ENCODE data around the gene NKX1-1.

Gene NKX1-1

GRCh38 chr4:1451106-1451751 is 45.0 kb upstream of the NKX1-1 start:
- H2BK5ac ChIP-seq (ENCODE audit: low read depth, low read length, poor library complexity): no peak overlapping the region
- no peak overlapping the region for H3K4me3 ChIP-seq (ENCODE audit: low read depth, low read length)
- no peak overlapping the region for H3K4ac ChIP-seq (ENCODE audit: low read depth, low read length)
- no peak overlapping the region for H3K9ac ChIP-seq (ENCODE audit: low read length)
- H3K4me2 ChIP-seq (ENCODE audit: low read length): no peak overlapping the region
- no peak overlapping the region for H2BK120ac ChIP-seq (ENCODE audit: insufficient read depth, low read length, poor library complexity)
- no peak overlapping the region for H3K23ac ChIP-seq (ENCODE audit: low read length)
- WGBS (ENCODE audit: extremely low coverage, insufficient coverage, insufficient read length): no CpG with 5 or more reads among the region's 18 CpGs
- H2AK5ac ChIP-seq (ENCODE audit: low read length): no peak overlapping the region
- no peak overlapping the region for H4K12ac ChIP-seq (ENCODE audit: low read depth, low read length)
- no peaks in the 10 kb centered on the region for H3K27me3 ChIP-seq (ENCODE audit: insufficient read depth, low read length)
- no peak for DNase-seq
- no peak overlapping the region for H2BK12ac ChIP-seq (ENCODE audit: low read length)
- no peak overlapping the region for H2AFZ ChIP-seq (ENCODE audit: insufficient read depth, low read length, poor library complexity)
- H3K27ac ChIP-seq (ENCODE audit: low read depth, low read length): no peak overlapping the region
- no peak overlapping the region for H3K18ac ChIP-seq (ENCODE audit: low read length)
- H3K9me3 ChIP-seq (ENCODE audit: insufficient read depth, low read depth, low read length): peaks cover 21% of the 10 kb centered on the region
- no peak overlapping the region for H4K8ac ChIP-seq (ENCODE audit: low read depth, low read length)
- no peaks in the 10 kb centered on the region for H3K36me3 ChIP-seq (ENCODE audit: control insufficient read depth in 1 of 2, insufficient read depth in 2 of 2, low read length in 2 of 2)
- H3K4me1 ChIP-seq (ENCODE audit: control insufficient read depth in 1 of 2, insufficient read depth in 2 of 2, low read length in 2 of 2): no peaks in the 10 kb centered on the region
- no peaks in the 10 kb centered on the region for H3K79me1 ChIP-seq (ENCODE audit: low read length)
- no peak overlapping the region for H3K14ac ChIP-seq (ENCODE audit: low read length)
- no peak overlapping the region for H4K91ac ChIP-seq (ENCODE audit: low read depth, low read length)
- H3K79me2 ChIP-seq (ENCODE audit: control insufficient read depth, insufficient read depth, low read length, poor library complexity): no peaks in the 10 kb centered on the region

- Histone ChIP-seq H4K8ac (ENCODE audit: low read depth, low read length) (no peak overlapping the region), H3K9me3 (ENCODE audit: insufficient read depth, low read depth, low read length) (peaks cover 21% of the 10 kb centered on the region), H3K27me3 (ENCODE audit: insufficient read depth, low read length) (no peaks in the 10 kb centered on the region), H2AK5ac (ENCODE audit: low read length) (no peak overlapping the region), H3K36me3 (ENCODE audit: control insufficient read depth in 1 of 2, insufficient read depth in 2 of 2, low read length in 2 of 2) (no peaks in the 10 kb centered on the region), H2BK12ac (ENCODE audit: low read length) (no peak overlapping the region), H3K14ac (ENCODE audit: low read length) (no peak overlapping the region), H2BK5ac (ENCODE audit: low read depth, low read length, poor library complexity) (no peak overlapping the region), H4K91ac (ENCODE audit: low read depth, low read length) (no peak overlapping the region), H3K4ac (ENCODE audit: low read depth, low read length) (no peak overlapping the region), H3K23ac (ENCODE audit: low read length) (no peak overlapping the region), H3K9ac (ENCODE audit: low read length) (no peak overlapping the region), H2BK120ac (ENCODE audit: insufficient read depth, low read length, poor library complexity) (no peak overlapping the region), H3K4me3 (ENCODE audit: low read depth, low read length) (no peak overlapping the region), H3K4me1 (ENCODE audit: control insufficient read depth in 1 of 2, insufficient read depth in 2 of 2, low read length in 2 of 2) (no peaks in the 10 kb centered on the region), H3K79me1 (ENCODE audit: low read length) (no peaks in the 10 kb centered on the region), H2AFZ (ENCODE audit: insufficient read depth, low read length, poor library complexity) (no peak overlapping the region), H3K4me2 (ENCODE audit: low read length) (no peak overlapping the region), H3K18ac (ENCODE audit: low read length) (no peak overlapping the region), H4K12ac (ENCODE audit: low read depth, low read length) (no peak overlapping the region), H3K79me2 (ENCODE audit: control insufficient read depth, insufficient read depth, low read length, poor library complexity) (no peaks in the 10 kb centered on the region), H3K27ac (ENCODE audit: low read depth, low read length) (no peak overlapping the region)
- DNase-seq: no peak
- no CpG with 5 or more reads among the region's 32 CpGs for WGBS (ENCODE audit: extremely low coverage, insufficient coverage, insufficient read length)
Observed at GRCh38 chr4:1449833-1450741, 43.8 kb upstream of the NKX1-1 start.

GRCh38 chr4:1449475-1449832 is 43.2 kb upstream of the NKX1-1 start:
- Histone ChIP-seq H3K79me2 (ENCODE audit: control insufficient read depth, insufficient read depth, low read length, poor library complexity) (no peaks in the 10 kb centered on the region), H3K14ac (ENCODE audit: low read length) (no peak overlapping the region), H4K8ac (ENCODE audit: low read depth, low read length) (no peak overlapping the region), H2AFZ (ENCODE audit: insufficient read depth, low read length, poor library complexity) (no peak overlapping the region), H3K18ac (ENCODE audit: low read length) (no peak overlapping the region), H3K36me3 (ENCODE audit: control insufficient read depth in 1 of 2, insufficient read depth in 2 of 2, low read length in 2 of 2) (no peaks in the 10 kb centered on the region), H2AK5ac (ENCODE audit: low read length) (no peak overlapping the region), H3K27ac (ENCODE audit: low read depth, low read length) (no peak overlapping the region), H3K79me1 (ENCODE audit: low read length) (no peaks in the 10 kb centered on the region), H3K4me1 (ENCODE audit: control insufficient read depth in 1 of 2, insufficient read depth in 2 of 2, low read length in 2 of 2) (no peaks in the 10 kb centered on the region), H4K91ac (ENCODE audit: low read depth, low read length) (no peak overlapping the region), H3K4me2 (ENCODE audit: low read length) (no peak overlapping the region), H3K23ac (ENCODE audit: low read length) (no peak overlapping the region), H3K27me3 (ENCODE audit: insufficient read depth, low read length) (no peaks in the 10 kb centered on the region), H2BK5ac (ENCODE audit: low read depth, low read length, poor library complexity) (no peak overlapping the region), H3K9ac (ENCODE audit: low read length) (no peak overlapping the region), H2BK120ac (ENCODE audit: insufficient read depth, low read length, poor library complexity) (no peak overlapping the region), H4K12ac (ENCODE audit: low read depth, low read length) (no peak overlapping the region), H3K9me3 (ENCODE audit: insufficient read depth, low read depth, low read length) (peaks cover 21% of the 10 kb centered on the region), H2BK12ac (ENCODE audit: low read length) (no peak overlapping the region), H3K4ac (ENCODE audit: low read depth, low read length) (no peak overlapping the region), H3K4me3 (ENCODE audit: low read depth, low read length) (no peak overlapping the region)
- WGBS (ENCODE audit: extremely low coverage, insufficient coverage, insufficient read length): no CpG with 5 or more reads among the region's 12 CpGs
- no peak for DNase-seq

GRCh38 chr4:1448589-1449420 is 42.6 kb upstream of the NKX1-1 start:
- H2AFZ ChIP-seq (ENCODE audit: insufficient read depth, low read length, poor library complexity): no peak overlapping the region
- H4K8ac ChIP-seq (ENCODE audit: low read depth, low read length): no peak overlapping the region
- H3K27ac ChIP-seq (ENCODE audit: low read depth, low read length): no peak overlapping the region
- H3K4me2 ChIP-seq (ENCODE audit: low read length): no peak overlapping the region
- H3K4me3 ChIP-seq (ENCODE audit: low read depth, low read length): no peak overlapping the region
- no peak overlapping the region for H2BK5ac ChIP-seq (ENCODE audit: low read depth, low read length, poor library complexity)
- DNase-seq: no peak
- H2BK12ac ChIP-seq (ENCODE audit: low read length): no peak overlapping the region
- H3K23ac ChIP-seq (ENCODE audit: low read length): no peak overlapping the region
- H3K79me2 ChIP-seq (ENCODE audit: control insufficient read depth, insufficient read depth, low read length, poor library complexity): no peaks in the 10 kb centered on the region
- H2AK5ac ChIP-seq (ENCODE audit: low read length): no peak overlapping the region
- H3K9ac ChIP-seq (ENCODE audit: low read length): no peak overlapping the region
- no peak overlapping the region for H3K4ac ChIP-seq (ENCODE audit: low read depth, low read length)
- peaks cover 19% of the 10 kb centered on the region for H3K9me3 ChIP-seq (ENCODE audit: insufficient read depth, low read depth, low read length)
- no peak overlapping the region for H4K12ac ChIP-seq (ENCODE audit: low read depth, low read length)
- WGBS (ENCODE audit: extremely low coverage, insufficient coverage, insufficient read length): no CpG with 5 or more reads among the region's 28 CpGs
- no peak overlapping the region for H4K91ac ChIP-seq (ENCODE audit: low read depth, low read length)
- H3K36me3 ChIP-seq (ENCODE audit: control insufficient read depth in 1 of 2, insufficient read depth in 2 of 2, low read length in 2 of 2): no peaks in the 10 kb centered on the region
- no peak overlapping the region for H3K14ac ChIP-seq (ENCODE audit: low read length)
- no peaks in the 10 kb centered on the region for H3K4me1 ChIP-seq (ENCODE audit: control insufficient read depth in 1 of 2, insufficient read depth in 2 of 2, low read length in 2 of 2)
- H3K27me3 ChIP-seq (ENCODE audit: insufficient read depth, low read length): no peaks in the 10 kb centered on the region
- no peak overlapping the region for H3K18ac ChIP-seq (ENCODE audit: low read length)
- H2BK120ac ChIP-seq (ENCODE audit: insufficient read depth, low read length, poor library complexity): no peak overlapping the region
- H3K79me1 ChIP-seq (ENCODE audit: low read length): no peaks in the 10 kb centered on the region

Measured in trophoblast cell (in vitro differentiated cells and primary cell).